Endothelial cell of umbilical vein (primary cell): Measurements from ENCODE around the gene VCL.

Source experiments
- POLR2A ChIP-seq: IDR thresholded peaks from 2 replicates; pipeline ENCODE4 v1.6.1; 2012; ENCODE audit warnings: low read depth, mild to moderate bottlenecking, control low read depth, low read length
- POLR2AphosphoS5 ChIP-seq: IDR thresholded peaks from 2 replicates; pipeline ENCODE4 v1.6.1; 2012; ENCODE audit warnings: low read depth, mild to moderate bottlenecking, control low read depth, low read length, moderate library complexity; ENCODE audit not compliant: insufficient read depth
- TF ChIP-seq, protein P1 (sequence below): IDR thresholded peaks from 2 replicates; pipeline ENCODE4 v1.6.1; 2011; ENCODE audit not compliant: insufficient read depth, insufficient read length
- TF ChIP-seq, protein P2 (sequence below), 2 donors: IDR thresholded peaks; 1 replicate in 1 of 2; 2 replicates in 1 of 2; pipeline ENCODE4 v1.5.1; 2011; ENCODE audit warnings: low read length in 2 of 2, mild to moderate bottlenecking in 2 of 2, moderate library complexity in 2 of 2, control low read depth in 1 of 2, inconsistent platforms in 1 of 2, low read depth in 1 of 2; ENCODE audit not compliant: insufficient read depth in 1 of 2; ENCODE audit errors: extremely low read depth in 1 of 2

GRCh38 chr10:74099836-74100235 lies 101.9 kb downstream of the VCL start:
- TF ChIP-seq, protein P1, sequence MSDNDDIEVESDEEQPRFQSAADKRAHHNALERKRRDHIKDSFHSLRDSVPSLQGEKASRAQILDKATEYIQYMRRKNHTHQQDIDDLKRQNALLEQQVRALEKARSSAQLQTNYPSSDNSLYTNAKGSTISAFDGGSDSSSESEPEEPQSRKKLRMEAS = no peak
- no peak for TF ChIP-seq POLR2AphosphoS5
- TF ChIP-seq POLR2A = no peak
- TF ChIP-seq, protein P2, sequence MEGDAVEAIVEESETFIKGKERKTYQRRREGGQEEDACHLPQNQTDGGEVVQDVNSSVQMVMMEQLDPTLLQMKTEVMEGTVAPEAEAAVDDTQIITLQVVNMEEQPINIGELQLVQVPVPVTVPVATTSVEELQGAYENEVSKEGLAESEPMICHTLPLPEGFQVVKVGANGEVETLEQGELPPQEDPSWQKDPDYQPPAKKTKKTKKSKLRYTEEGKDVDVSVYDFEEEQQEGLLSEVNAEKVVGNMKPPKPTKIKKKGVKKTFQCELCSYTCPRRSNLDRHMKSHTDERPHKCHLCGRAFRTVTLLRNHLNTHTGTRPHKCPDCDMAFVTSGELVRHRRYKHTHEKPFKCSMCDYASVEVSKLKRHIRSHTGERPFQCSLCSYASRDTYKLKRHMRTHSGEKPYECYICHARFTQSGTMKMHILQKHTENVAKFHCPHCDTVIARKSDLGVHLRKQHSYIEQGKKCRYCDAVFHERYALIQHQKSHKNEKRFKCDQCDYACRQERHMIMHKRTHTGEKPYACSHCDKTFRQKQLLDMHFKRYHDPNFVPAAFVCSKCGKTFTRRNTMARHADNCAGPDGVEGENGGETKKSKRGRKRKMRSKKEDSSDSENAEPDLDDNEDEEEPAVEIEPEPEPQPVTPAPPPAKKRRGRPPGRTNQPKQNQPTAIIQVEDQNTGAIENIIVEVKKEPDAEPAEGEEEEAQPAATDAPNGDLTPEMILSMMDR (IDR thresholded peaks at IDR 0.05; ENCODE audit: extremely low read depth in 1 of 2, insufficient read depth in 1 of 2, low read depth in 1 of 2, low read length in 2 of 2) = no peak
